Ovary (tissue), 3 donors: Measurements from ENCODE around the gene KDM2A.

ENCODE experiments used
- CTCF ChIP-seq, 3 donors: fragments of 450-650 bp in 2 of 3; fragments of 200-600 bp in 1 of 3; IDR thresholded peaks; one replicate each; pipeline versions ENCODE4 v1.5.1 to v1.8.0; 2016 to 2022; ENCODE audit warnings: antibody characterized with exemption in 3 of 3, mild to moderate bottlenecking in 1 of 3
- EP300 ChIP-seq: sonication (generic); formaldehyde crosslinking; IDR thresholded peaks from one replicate; pipeline ENCODE4 v1.6.1; 2017; ENCODE audit warnings: antibody characterized with exemption
- donor health status: DM: no; HTN: no; CAD: no.

DNA sequence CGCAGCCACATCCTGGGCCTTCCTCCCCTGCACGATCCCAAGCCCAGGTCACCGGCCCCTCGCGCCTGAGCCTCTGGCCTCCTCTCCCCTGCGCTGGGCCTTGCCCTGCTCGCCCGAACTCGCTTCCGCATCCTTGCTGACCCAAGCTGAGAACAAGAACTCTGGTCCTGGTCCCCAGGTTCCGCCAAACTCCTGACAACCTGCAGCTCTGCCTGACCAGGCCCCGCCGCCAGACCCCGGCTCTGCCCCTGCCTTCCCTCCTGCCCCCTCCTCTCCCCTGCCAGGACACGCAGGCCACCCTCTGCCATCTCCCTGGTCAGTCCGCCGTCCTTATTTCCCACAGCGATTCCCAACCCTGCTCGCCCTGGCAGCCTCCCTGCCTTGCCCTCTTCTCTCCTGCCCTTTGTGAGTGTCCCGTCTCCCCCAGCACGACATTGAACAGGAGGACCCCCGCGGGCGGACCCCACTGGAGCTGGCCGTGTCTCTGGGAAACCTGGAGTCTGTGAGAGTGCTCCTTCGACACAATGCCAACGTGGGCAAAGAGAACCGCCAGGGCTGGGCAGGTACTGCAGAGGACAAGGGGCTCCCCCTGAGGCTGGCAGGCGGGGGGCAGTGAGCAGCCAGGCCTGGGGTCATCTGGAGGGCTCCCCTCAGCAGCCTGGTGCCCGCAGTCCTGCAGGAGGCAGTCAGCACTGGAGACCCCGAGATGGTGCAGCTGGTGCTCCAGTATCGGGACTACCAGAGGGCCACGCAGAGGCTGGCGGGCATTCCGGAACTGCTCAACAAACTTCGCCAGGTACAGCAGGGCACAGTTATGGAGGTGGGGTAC, 170.8 kb downstream of the KDM2A start:
- TF ChIP-seq EP300, result no peak
- no peak for TF ChIP-seq CTCF (IDR thresholded peaks at IDR 0.05)
